Erythroblast (primary cell): ENCODE data around the gene EBLN2.

Experiments
- GATA1 ChIP-seq: IDR thresholded peaks from 2 replicates; pipeline ENCODE4 v1.6.1; 2011; ENCODE audit warnings: low read depth, mild to moderate bottlenecking, control low read depth, low read length, moderate library complexity
- POLR2A ChIP-seq: IDR thresholded peaks from 2 replicates; pipeline ENCODE4 v1.6.1; 2011; ENCODE audit warnings: mild to moderate bottlenecking, low read length

DNA sequence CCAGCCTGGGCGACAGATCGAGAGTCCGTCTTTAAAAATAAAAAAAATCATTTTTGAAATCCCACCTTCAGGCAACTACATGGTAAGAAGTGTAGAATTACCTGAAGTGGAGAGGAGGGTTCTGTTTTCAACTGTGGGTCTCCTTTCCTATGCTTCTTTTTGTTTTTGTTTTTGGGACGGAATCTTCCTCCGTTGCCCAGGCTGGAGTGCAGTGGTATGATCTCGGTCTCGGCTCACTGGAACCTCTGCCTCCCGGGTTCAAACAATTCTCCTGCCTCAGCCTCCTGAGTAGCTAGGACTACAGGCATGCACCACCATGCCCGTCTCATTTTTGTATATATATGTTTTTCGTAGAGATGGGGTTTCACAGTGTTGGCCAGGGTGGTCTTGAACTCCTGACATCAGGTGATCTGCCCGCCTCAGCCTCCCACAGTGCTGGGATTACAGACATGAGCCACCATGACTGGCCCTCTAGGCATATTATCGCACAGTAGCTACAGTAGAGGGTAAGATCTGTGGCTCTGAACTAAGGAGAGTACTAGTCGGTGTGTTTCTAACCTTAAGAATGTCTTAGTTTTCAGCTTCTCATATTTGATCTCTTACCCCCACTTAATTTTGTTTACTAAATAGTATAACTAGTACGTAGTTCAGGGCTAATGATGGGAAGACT, 8.5 kb downstream of the EBLN2 start:
- TF ChIP-seq POLR2A (no peak), GATA1 (no peak)
